NB4 (cell line): Measurements from ENCODE around the gene DHRS3.

Source experiments
- DNase-seq: peaks from one replicate; pipeline ENCODE4 v3.0.0; 2010; ENCODE audit warnings: low read depth
- H3K4me3 ChIP-seq: one replicate; pipeline ENCODE4 v1.5.1; 2011; ENCODE audit warnings: mild to moderate bottlenecking, low read depth, low read length, moderate library complexity
- CTCF ChIP-seq: IDR thresholded peaks from one replicate; pipeline ENCODE4 v1.5.1; 2012; ENCODE audit warnings: low read depth, low read length
- MAX ChIP-seq: IDR thresholded peaks from 2 replicates; pipeline ENCODE4 v1.6.1; 2011; ENCODE audit warnings: low read depth, low read length
- MYC ChIP-seq: IDR thresholded peaks from 2 replicates; pipeline ENCODE4 v1.6.1; 2011; ENCODE audit warnings: low read depth, low read length
- POLR2A ChIP-seq: IDR thresholded peaks from 2 replicates; pipeline ENCODE4 v1.6.1; 2011; ENCODE audit warnings: mild to moderate bottlenecking; ENCODE audit not compliant: insufficient read length; ENCODE audit errors: extremely low read depth

DHRS3 gene

DNA sequence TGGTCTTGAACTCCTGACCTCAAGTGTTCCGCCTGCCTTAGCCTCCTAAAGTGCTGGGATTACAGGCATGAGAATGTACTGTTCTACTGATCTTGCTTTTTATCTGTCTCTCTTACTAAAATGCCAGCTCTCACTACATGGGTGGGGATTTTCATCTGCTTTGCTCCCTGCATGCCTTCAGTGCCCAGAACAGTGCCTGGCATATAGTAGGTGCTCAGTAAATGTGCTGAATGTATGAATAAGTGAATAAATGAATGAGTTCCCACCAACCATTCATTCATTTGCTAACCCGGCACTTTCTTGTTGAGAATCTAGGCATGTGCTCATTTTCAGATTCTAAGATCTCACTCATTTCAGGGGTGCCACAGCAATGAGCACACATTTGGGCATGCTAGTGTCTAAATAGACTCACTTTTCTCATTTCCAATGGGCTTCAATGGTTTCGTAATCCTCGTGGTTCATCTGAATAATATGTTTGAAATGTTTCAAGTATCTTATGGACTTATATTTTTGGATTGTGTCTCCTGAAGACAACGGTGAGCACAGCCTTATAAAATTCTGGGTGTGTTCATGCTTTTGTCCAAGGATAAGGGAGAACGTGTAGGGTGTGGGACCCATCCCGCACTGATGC, 7.6 kb downstream of the DHRS3 start:
- no peak overlapping the region for H3K4me3 ChIP-seq
- DNase-seq = no peak
- no peak for TF ChIP-seq CTCF
- TF ChIP-seq MAX = no peak
- TF ChIP-seq POLR2A = no peak

DNA sequence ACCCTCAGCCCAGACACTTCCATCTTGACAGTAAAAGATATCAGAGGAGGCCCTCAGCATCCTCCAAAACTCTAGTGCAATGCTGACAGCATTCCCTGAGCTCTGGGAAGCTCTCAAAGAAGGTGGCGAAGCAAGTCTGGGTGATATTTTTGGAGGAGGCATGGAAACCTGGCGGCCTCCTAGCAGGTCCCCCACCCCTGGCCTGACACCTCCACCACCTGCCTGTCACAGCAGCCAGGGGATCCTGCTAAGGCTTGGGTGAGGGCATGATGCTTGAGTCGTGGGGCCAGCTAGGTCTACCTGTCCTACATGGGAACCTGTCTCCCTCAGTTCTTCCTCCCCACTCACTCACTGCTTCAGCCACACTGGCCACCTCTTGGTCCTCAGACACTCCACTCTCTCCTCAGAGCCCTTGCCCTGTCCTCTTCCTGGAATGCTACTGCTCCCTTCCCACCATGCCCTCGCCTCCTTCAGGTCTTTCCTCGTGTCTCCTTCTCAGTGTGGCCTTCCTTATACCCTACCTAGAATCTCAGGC, 8.5 kb downstream of the DHRS3 start:
- no peak overlapping the region for H3K4me3 ChIP-seq
- no peak for TF ChIP-seq MYC
- no peak for TF ChIP-seq MAX
- no peak for TF ChIP-seq POLR2A
- no peak for TF ChIP-seq CTCF
- DNase-seq = no peak

DNA sequence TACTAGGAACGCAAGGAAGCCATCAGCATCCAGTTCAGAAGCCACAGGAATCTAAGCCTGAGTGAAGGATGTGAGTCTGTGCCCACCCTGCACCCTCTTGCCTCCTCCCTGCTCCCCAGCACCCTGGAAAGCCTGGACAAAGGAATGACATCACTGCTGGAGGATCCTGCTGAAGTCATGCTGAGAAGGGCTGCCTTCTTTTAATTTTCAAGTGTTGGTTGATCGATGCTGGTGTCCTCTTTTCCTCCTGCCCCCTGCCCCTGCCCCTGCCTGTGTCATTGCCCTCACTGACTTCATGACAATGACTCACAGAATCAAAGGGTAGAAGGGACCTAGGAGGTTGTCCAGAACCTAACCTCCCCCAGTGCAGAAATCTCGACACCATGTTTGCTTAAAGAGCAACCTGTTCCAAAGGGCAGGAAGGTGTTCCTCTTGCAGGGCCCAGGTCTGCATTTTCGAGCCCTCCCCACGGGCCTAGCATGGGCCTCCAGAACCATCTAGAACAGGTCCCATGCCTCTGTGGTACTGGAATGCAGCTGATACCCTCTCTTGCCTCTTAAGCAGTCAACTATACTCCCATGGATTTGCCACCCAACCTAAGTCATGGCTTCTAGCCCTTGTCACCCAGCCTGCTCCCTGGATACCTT, 9.6 kb downstream of the DHRS3 start:
- no peak overlapping the region for H3K4me3 ChIP-seq
- no peak for DNase-seq
- no peak for TF ChIP-seq MYC
- no peak for TF ChIP-seq CTCF
- no peak for TF ChIP-seq MAX
- TF ChIP-seq POLR2A = no peak

DNA sequence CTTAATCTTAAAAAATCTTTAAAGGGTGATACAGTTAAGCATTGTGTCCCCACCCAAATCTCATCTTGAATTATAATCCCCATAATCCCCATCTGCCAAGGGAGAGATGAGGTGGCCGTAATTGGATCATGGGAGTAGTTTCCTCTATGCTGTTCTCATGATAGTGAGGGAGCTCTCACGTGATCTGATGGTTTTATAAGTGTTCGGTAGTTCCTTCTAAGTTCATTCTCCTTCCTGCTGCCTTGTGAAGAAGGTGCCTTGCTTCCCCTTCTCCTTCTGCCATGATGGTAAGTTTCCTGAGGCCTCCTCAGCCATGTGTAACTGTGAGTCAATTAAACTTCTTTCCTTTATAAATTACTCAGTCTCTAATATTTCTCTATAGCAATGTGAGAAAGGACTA, 10.7 kb downstream of the DHRS3 start:
- TF ChIP-seq MAX (no peak), POLR2A (no peak), MYC (no peak), CTCF (no peak)
- no peak for DNase-seq
- H3K4me3 ChIP-seq = no peak overlapping the region

GRCh38 chr1:12604986-12605385, 13.0 kb downstream of the DHRS3 start:
- no peak for TF ChIP-seq POLR2A
- no peak for TF ChIP-seq CTCF
- no peak for TF ChIP-seq MAX
- no peak for TF ChIP-seq MYC
- no peak overlapping the region for H3K4me3 ChIP-seq
- no peak for DNase-seq
